ENCODE results near the gene NFE2L3. TPM values are rescaled to one million over a fixed set of nuclear protein-coding genes. Genes with fewer than 3 reads are reported as not detected.
"Not testable (repeated sequence)": the region's sequence is repeated elsewhere in the genome, so short reads cannot be mapped to it uniquely, and the experiment has no call there.

NFE2L3 gene
- total and polyA plus RNA-seq, 2 of the 8 experiments (the other 6 are each of a cell fraction or from before 2014, with no cell fraction given) = 64.9 to 76.5 TPM

DNA sequence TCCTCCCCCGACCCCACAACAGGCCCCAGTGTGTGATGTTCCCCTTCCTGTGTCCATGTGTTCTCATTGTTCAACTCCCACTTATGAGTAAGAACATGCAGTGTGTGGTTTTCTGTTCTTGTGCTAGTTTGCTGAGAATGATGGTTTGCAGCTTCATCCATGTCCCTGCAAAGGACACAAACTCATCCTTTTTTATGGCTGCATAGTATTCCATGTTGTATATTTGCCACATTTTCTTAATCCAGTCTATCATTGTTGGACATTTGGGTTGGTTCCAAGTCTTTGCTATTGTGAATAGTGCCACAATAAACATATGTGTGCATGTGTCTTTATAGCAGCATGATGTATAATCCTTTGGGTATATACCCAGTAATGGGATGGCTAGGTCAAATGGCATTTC, 11.8 kb downstream of the NFE2L3 start:
- H2BK5ac ChIP-seq (ENCODE audit: low read depth, low read length); H3K4me3 ChIP-seq (ENCODE audit: extremely low read depth in 1 of 4, insufficient read depth in 2 of 4, low read depth in 3 of 4, low read length in 4 of 4); H3K27me3 ChIP-seq (replicated peaks in 1 of 4; ENCODE audit: control insufficient read depth in 3 of 4, extremely low read depth in 1 of 4, insufficient read depth in 3 of 4, low read length in 3 of 4); POLR2A ChIA-PET (ENCODE audit: partially characterized antibody); H3K4me2 ChIP-seq (ENCODE audit: insufficient read depth in 1 of 2, low read depth in 2 of 2, low read length in 2 of 2); H4K8ac ChIP-seq (ENCODE audit: extremely low read depth, insufficient read depth, low read length); H2BK20ac ChIP-seq (ENCODE audit: low read length); H2BK120ac ChIP-seq (replicated peaks; ENCODE audit: low read depth, low read length); H4K5ac ChIP-seq (ENCODE audit: insufficient read length, low read depth, low read length); H3K23me2 ChIP-seq (ENCODE audit: low read depth, low read length); H3K18ac ChIP-seq (ENCODE audit: extremely low read depth, low read length); H3K27ac ChIP-seq (ENCODE audit: low read depth, low read length); H3K36me3 ChIP-seq (ENCODE audit: control insufficient read depth in 2 of 4, insufficient read depth in 4 of 4, low read length in 3 of 4); H3K79me1 ChIP-seq (ENCODE audit: low read depth, low read length); DNase-seq (ENCODE audit: low read depth in 1 of 2, low spot score in 2 of 2); H3K4ac ChIP-seq (replicated peaks; ENCODE audit: insufficient read length, low read depth, low read length); H2AFZ ChIP-seq (ENCODE audit: low read length); H3K23ac ChIP-seq (ENCODE audit: insufficient read length); H3K56ac ChIP-seq (replicated peaks; ENCODE audit: insufficient read length, low read depth, low read length); H4K91ac ChIP-seq (replicated peaks; ENCODE audit: insufficient read length, low read length); H3K14ac ChIP-seq (ENCODE audit: insufficient read length); H3K9ac ChIP-seq (replicated peaks in 1 of 4; ENCODE audit: extremely low read depth in 1 of 4, low read depth in 3 of 4, low read length in 3 of 4); H2BK15ac ChIP-seq (ENCODE audit: low read length); H2AK5ac ChIP-seq (ENCODE audit: low read depth, low read length); FAIRE-seq; H3K9me3 ChIP-seq (ENCODE audit: insufficient read depth in 2 of 2, low read depth in 1 of 2, low read length in 1 of 2); H2BK12ac ChIP-seq (ENCODE audit: low read depth, low read length): not testable (repeated sequence)
- peaks cover 0 to 28% of the 10 kb centered on the region in 2 experiments for H4K20me1 ChIP-seq (replicated peaks in 1 of 2; ENCODE audit: control insufficient read depth in 1 of 2, insufficient read depth in 2 of 2, low read length in 2 of 2)
- peaks cover 28 to 89% of the 10 kb centered on the region in 2 experiments for H3K79me2 ChIP-seq (ENCODE audit: control insufficient read depth in 1 of 2, insufficient read depth in 2 of 2, low read length in 2 of 2)
- CTCF ChIA-PET (ENCODE audit: partially characterized antibody) = interaction anchor here (1.8 kb wide), 1 partner anchor 8 kb away, joined by 3 read pairs; no protein-coding TSS in a partner anchor
- peaks cover 7 to 20% (median 15%) of the 10 kb centered on the region in 4 experiments for H3K4me1 ChIP-seq (replicated peaks in 1 of 4; ENCODE audit: control insufficient read depth in 3 of 4, insufficient read depth in 4 of 4, low read length in 3 of 4)
- WGBS, 2 experiments (ENCODE audit: extremely low coverage in 1 of 2, insufficient coverage in 1 of 2, insufficient read length in 1 of 2, insufficient replicate concordance in 2 of 2, low coverage in 1 of 2, low lambda C conversion rate in 2 of 2, missing lambda C conversion rate in 1 of 2) = 83% methylated on average over 1 of the region's 1 CpG; no CpG with 5 or more reads in 1 of the 2 experiments
